Neuronal stem cell (in vitro differentiated cells): ENCODE results near the gene MTX2.

Experiments
- DNase-seq: peaks from one replicate; pipeline ENCODE4 v3.0.0-alpha.2; 2013; ENCODE audit warnings: low spot score
- H2AFZ ChIP-seq: one replicate; pipeline ENCODE4 v1.6.1; 2013; ENCODE audit warnings: mild to moderate bottlenecking, low read length, inconsistent platforms
- H2AK5ac ChIP-seq: 2 replicates; pipeline ENCODE4 v1.6.1; 2013; ENCODE audit warnings: low read depth, mild to moderate bottlenecking, inconsistent platforms, low read length, moderate library complexity, mixed read lengths
- H2BK120ac ChIP-seq: 2 replicates; pipeline ENCODE4 v1.6.1; 2013; ENCODE audit warnings: low read depth, mild to moderate bottlenecking, inconsistent platforms, low read length, moderate library complexity, mixed read lengths
- H2BK12ac ChIP-seq: one replicate; pipeline ENCODE4 v1.6.1; 2013; ENCODE audit warnings: low read length, inconsistent platforms
- H2BK15ac ChIP-seq: 2 replicates; pipeline ENCODE4 v1.6.1; 2013; ENCODE audit warnings: mild to moderate bottlenecking, low read length, inconsistent platforms, mixed read lengths
- H2BK5ac ChIP-seq: one replicate; pipeline ENCODE4 v1.6.1; 2013; ENCODE audit warnings: inconsistent platforms, mild to moderate bottlenecking, low read length, moderate library complexity
- H3K14ac ChIP-seq: one replicate; pipeline ENCODE4 v1.6.1; 2013; ENCODE audit warnings: low read length, inconsistent platforms
- H3K18ac ChIP-seq: 2 replicates; pipeline ENCODE4 v1.6.1; 2013; ENCODE audit warnings: low read length, inconsistent platforms
- H3K23ac ChIP-seq: 2 replicates; pipeline ENCODE4 v1.6.1; 2013; ENCODE audit warnings: low read depth, mild to moderate bottlenecking, mixed read lengths, low read length, inconsistent platforms; ENCODE audit not compliant: poor library complexity
- H3K27ac ChIP-seq: replicated peaks from 3 replicates; pipeline ENCODE4 v1.5.1; 2013; ENCODE audit warnings: low read length, inconsistent platforms
- H3K27me3 ChIP-seq, 3 experiments: 2 replicates each; pipeline ENCODE4 v1.6.1; 2013; ENCODE audit warnings: low read length in 3 of 3, mild to moderate bottlenecking in 2 of 3, inconsistent platforms in 1 of 3, low read depth in 1 of 3, mixed read lengths in 1 of 3, moderate library complexity in 1 of 3; ENCODE audit not compliant: control insufficient read depth in 3 of 3, insufficient read depth in 3 of 3
- H3K36me3 ChIP-seq, 2 donors: replicated peaks in 1 of 2; 2 replicates each; pipeline ENCODE4 v1.6.1; 2013; ENCODE audit warnings: low read length in 2 of 2; ENCODE audit not compliant: control insufficient read depth in 2 of 2, insufficient read depth in 2 of 2
- H3K4ac ChIP-seq: 2 replicates; pipeline ENCODE4 v1.6.1; 2013; ENCODE audit warnings: inconsistent platforms, mild to moderate bottlenecking, low read length, moderate library complexity
- H3K4me1 ChIP-seq, 2 donors: 1 replicate in 1 of 2; 2 replicates in 1 of 2; pipeline ENCODE4 v1.6.1; 2013; ENCODE audit warnings: low read length in 2 of 2, low read depth in 1 of 2; ENCODE audit not compliant: control insufficient read depth in 2 of 2, insufficient read depth in 1 of 2
- H3K4me2 ChIP-seq: one replicate; pipeline ENCODE4 v1.6.1; 2013; ENCODE audit warnings: mild to moderate bottlenecking, low read length, inconsistent platforms; ENCODE audit not compliant: insufficient read depth, poor library complexity, severe bottlenecking
- H3K4me3 ChIP-seq, 2 donors: 2 replicates each; pipeline ENCODE4 v1.5.1; 2013; ENCODE audit warnings: low read length in 2 of 2, mild to moderate bottlenecking in 2 of 2, inconsistent platforms in 1 of 2, moderate library complexity in 1 of 2
- H3K79me1 ChIP-seq: one replicate; pipeline ENCODE4 v1.6.1; 2013; ENCODE audit warnings: low read depth, mild to moderate bottlenecking, inconsistent platforms, low read length, moderate library complexity
- H3K9ac ChIP-seq: one replicate; pipeline ENCODE4 v1.6.1; 2013; ENCODE audit warnings: mild to moderate bottlenecking, low read depth, low read length, inconsistent platforms; ENCODE audit not compliant: poor library complexity
- H3K9me3 ChIP-seq, 2 donors: replicated peaks in 1 of 2; 2 replicates each; pipeline versions ENCODE3 to v1.6.1; 2013; ENCODE audit warnings: low read length in 2 of 2, mild to moderate bottlenecking in 2 of 2, inconsistent platforms in 1 of 2, low read depth in 1 of 2, mixed read lengths in 1 of 2, moderate library complexity in 1 of 2; ENCODE audit not compliant: control insufficient read depth in 2 of 2, insufficient read depth in 1 of 2
- H4K8ac ChIP-seq: one replicate; pipeline ENCODE4 v1.6.1; 2013; ENCODE audit warnings: low read depth, mild to moderate bottlenecking, inconsistent platforms, low read length, moderate library complexity
- H4K91ac ChIP-seq: one replicate; pipeline ENCODE4 v1.6.1; 2013; ENCODE audit warnings: low read length, low read depth, mild to moderate bottlenecking, inconsistent platforms; ENCODE audit not compliant: poor library complexity
- WGBS, 2 donors: extraction: QIAGEN DNeasy Blood & Tissue Kit; methylation state at CpG; one replicate each; pipeline ENCODE4 v1.1.7; 2013; ENCODE audit warnings: missing lambda C conversion rate in 2 of 2, mixed read lengths in 1 of 2; ENCODE audit not compliant: insufficient read length in 2 of 2, insufficient replicate concordance in 1 of 2; ENCODE audit errors: extremely low coverage in 2 of 2; 5-methylcytosine and 5-hydroxymethylcytosine counted together

Gene MTX2

DNA sequence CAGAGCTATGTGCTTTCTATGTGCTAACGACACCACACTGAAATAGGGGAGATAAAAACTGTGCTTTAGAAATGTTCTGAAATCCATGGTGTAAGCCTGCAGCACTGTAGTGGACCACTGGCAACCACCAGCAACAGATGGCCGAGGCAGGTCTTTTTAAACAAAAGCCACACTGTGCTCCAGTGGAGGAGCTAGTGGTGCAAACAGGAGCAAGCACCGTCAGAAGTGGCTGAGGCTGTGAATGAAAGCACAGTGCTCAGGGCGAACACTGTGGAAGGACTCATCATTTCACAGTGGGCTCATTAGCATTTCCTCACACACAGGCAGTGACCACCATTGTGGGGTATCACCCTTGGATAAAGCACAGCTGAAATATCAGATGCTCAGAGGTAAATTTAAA is 22.9 kb upstream of the MTX2 start:
- no peak overlapping the region for H3K4me3 ChIP-seq
- no peak overlapping the region for H3K9ac ChIP-seq
- H3K4ac ChIP-seq: no peak overlapping the region
- H2BK15ac ChIP-seq: no peak overlapping the region
- H3K18ac ChIP-seq: no peak overlapping the region
- H3K23ac ChIP-seq: no peak overlapping the region
- WGBS, 2 donors: no CpG with 5 or more reads among the region's 4 CpGs
- no peak overlapping the region for H4K91ac ChIP-seq
- H2BK12ac ChIP-seq: no peak overlapping the region
- no peak for DNase-seq
- H2AK5ac ChIP-seq: no peak overlapping the region
- H3K27me3 ChIP-seq: peaks cover 0 to 15% (median 0%) of the 10 kb centered on the region in 3 experiments
- H3K9me3 ChIP-seq: no peaks in the 10 kb centered on the region
- no peaks in the 10 kb centered on the region for H3K4me1 ChIP-seq
- no peak overlapping the region for H3K27ac ChIP-seq
- no peak overlapping the region for H2BK120ac ChIP-seq
- H3K4me2 ChIP-seq: no peak overlapping the region
- H3K14ac ChIP-seq: no peak overlapping the region
- H3K79me1 ChIP-seq: no peaks in the 10 kb centered on the region
- H2BK5ac ChIP-seq: no peak overlapping the region
- H4K8ac ChIP-seq: no peak overlapping the region
- H2AFZ ChIP-seq: no peak overlapping the region
- H3K36me3 ChIP-seq: no peaks in the 10 kb centered on the region

DNA sequence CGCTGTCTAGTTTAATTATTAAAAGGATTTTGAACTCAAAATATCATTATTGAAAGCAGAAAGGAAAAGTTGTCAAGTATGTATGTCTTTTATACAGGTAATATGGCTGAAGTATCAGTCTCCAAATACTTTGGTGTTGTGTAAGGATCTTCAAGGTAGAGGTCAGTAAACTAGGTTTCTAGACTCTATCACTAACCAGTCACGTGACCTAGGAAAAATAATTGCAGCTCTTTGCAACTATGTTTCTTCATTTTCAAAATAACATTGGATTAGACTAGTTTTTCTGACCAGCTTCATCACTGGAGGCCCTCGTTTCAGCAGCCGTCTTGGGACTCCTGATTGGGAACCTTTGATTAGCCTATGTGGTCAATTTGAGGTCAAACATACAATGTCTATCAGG is 21.4 kb upstream of the MTX2 start:
- Histone ChIP-seq H2BK12ac (no peak overlapping the region), H3K18ac (no peak overlapping the region), H3K4me2 (no peak overlapping the region), H2AK5ac (no peak overlapping the region), H3K79me1 (no peaks in the 10 kb centered on the region), H3K27ac (no peak overlapping the region), H3K4ac (no peak overlapping the region), H3K14ac (no peak overlapping the region), H2BK120ac (no peak overlapping the region), H3K9ac (no peak overlapping the region), H3K36me3 (no peaks in the 10 kb centered on the region), H4K91ac (no peak overlapping the region), H3K4me3 (no peak overlapping the region), H2BK15ac (no peak overlapping the region), H2AFZ (no peak overlapping the region), H2BK5ac (no peak overlapping the region), H3K9me3 (no peaks in the 10 kb centered on the region), H3K4me1 (no peaks in the 10 kb centered on the region), H3K23ac (no peak overlapping the region), H4K8ac (no peak overlapping the region), H3K27me3 (peaks cover 0 to 15% (median 0%) of the 10 kb centered on the region in 3 experiments)
- no peak for DNase-seq
- WGBS, 2 donors: no CpG with 5 or more reads among the region's 4 CpGs

DNA sequence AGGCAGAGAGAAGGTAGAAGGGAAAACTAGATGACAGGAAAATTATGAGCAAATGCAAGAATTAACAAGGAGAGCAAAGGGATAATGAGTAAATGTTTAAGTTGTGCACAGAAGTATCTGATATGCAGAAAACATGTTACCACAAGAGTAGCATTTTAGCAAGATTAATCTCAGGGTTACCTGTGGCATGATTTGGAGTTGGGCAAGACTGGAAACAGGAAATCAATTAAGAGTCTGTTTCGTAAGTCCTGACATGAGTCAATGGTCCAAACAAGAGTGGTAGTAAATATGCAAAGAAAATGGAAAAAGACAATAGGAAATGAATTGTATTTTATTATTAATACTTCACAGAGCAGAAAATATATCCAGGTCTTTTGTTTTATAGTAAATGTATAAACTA is 17.3 kb upstream of the MTX2 start:
- DNase-seq: no peak
- Histone ChIP-seq H2AK5ac (no peak overlapping the region), H3K9ac (no peak overlapping the region), H2BK120ac (no peak overlapping the region), H2BK15ac (no peak overlapping the region), H3K23ac (no peak overlapping the region), H3K79me1 (no peaks in the 10 kb centered on the region), H2BK5ac (no peak overlapping the region), H3K27ac (no peak overlapping the region), H4K91ac (no peak overlapping the region), H3K9me3 (peaks cover 0 to 1% of the 10 kb centered on the region in 2 donors), H3K18ac (no peak overlapping the region), H3K27me3 (peaks cover 0 to 14% (median 0%) of the 10 kb centered on the region in 3 experiments), H2AFZ (no peak overlapping the region), H3K4me1 (no peaks in the 10 kb centered on the region), H4K8ac (no peak overlapping the region), H3K14ac (no peak overlapping the region), H2BK12ac (no peak overlapping the region), H3K4me2 (no peak overlapping the region), H3K36me3 (no peaks in the 10 kb centered on the region), H3K4ac (no peak overlapping the region), H3K4me3 (no peak overlapping the region)
- no CpG with 5 or more reads among the region's 1 CpG for WGBS, 2 donors

DNA sequence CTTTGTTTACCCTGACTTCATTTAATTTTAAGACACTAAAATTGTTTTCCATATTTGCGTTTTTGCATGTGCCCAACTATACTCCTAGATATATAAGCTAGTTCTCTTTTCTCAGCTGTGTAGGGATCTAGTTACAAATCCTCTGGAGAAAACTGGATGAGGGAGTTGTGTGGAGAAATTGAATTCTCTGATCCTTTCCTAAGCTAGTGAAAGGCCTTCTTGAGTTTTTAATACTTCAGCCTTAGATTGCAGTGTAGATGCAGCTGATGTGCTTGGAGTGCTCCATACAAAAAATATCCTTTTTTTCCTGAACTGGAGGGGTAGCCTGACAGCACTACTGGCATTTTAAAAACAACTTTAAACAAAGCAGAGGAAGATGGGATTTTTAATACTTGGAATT is 8.6 kb upstream of the MTX2 start:
- H3K23ac ChIP-seq: no peak overlapping the region
- H2BK120ac ChIP-seq: no peak overlapping the region
- H3K9me3 ChIP-seq: no peaks in the 10 kb centered on the region
- H3K4me1 ChIP-seq: no peaks in the 10 kb centered on the region
- no peak overlapping the region for H2BK15ac ChIP-seq
- H3K14ac ChIP-seq: no peak overlapping the region
- no peak overlapping the region for H3K27ac ChIP-seq
- no peak overlapping the region for H2BK5ac ChIP-seq
- H3K4me3 ChIP-seq: no peak overlapping the region
- WGBS, 2 donors: no CpG with 5 or more reads among the region's 1 CpG
- H3K9ac ChIP-seq: no peak overlapping the region
- no peak overlapping the region for H3K4ac ChIP-seq
- no peak overlapping the region for H4K8ac ChIP-seq
- H3K18ac ChIP-seq: no peak overlapping the region
- no peaks in the 10 kb centered on the region for H3K79me1 ChIP-seq
- no peaks in the 10 kb centered on the region for H3K36me3 ChIP-seq
- H2AFZ ChIP-seq: no peak overlapping the region
- no peak overlapping the region for H4K91ac ChIP-seq
- H2BK12ac ChIP-seq: no peak overlapping the region
- no peak for DNase-seq
- H3K27me3 ChIP-seq: peaks cover 0 to 12% (median 0%) of the 10 kb centered on the region in 3 experiments
- no peak overlapping the region for H2AK5ac ChIP-seq
- H3K4me2 ChIP-seq: no peak overlapping the region
